Right ventricle myocardium superior (tissue), 1 donor: ENCODE measurements around the gene TTLL11. TPM values are rescaled to one million over a fixed set of nuclear protein-coding genes. Genes with fewer than 3 reads are reported as not detected.
"Not testable (repeated sequence)": the region's sequence is repeated elsewhere in the genome, so short reads cannot be mapped to it uniquely, and the experiment has no call there.

Source experiments
- ATAC-seq: fragments of 200-7000 bp; cut with Tn5 transposase; one replicate; pipeline ENCODE4 v1.9.1; 2020; ENCODE audit warnings: mild to moderate bottlenecking; ENCODE audit not compliant: poor library complexity
- DNase-seq: peaks from one replicate; pipeline ENCODE4 v3.0.0-alpha.2; 2020
- intact Hi-C: fragments of 100-400 bp; cut with DNase I; formaldehyde crosslinking; loops from one replicate; pipeline ENCODE4 v1.11.2; 2022
- total RNA-seq: library from RNA; stranded (reverse); fragmentation: NEBNext Ultra II Directional; extraction: Animal tissue kit (Norgen Biotek cat#: 25700); gene quantifications from one replicate; pipeline ENCODE4 v1.2.1, GENCODE V29; 2021
- donor health status: DM: no; HTN: yes; CAD: no; lungs with severe emphysema.

Gene TTLL11
- total RNA-seq, 1 donor from 2014 or later, result 5.0 TPM

DNA sequence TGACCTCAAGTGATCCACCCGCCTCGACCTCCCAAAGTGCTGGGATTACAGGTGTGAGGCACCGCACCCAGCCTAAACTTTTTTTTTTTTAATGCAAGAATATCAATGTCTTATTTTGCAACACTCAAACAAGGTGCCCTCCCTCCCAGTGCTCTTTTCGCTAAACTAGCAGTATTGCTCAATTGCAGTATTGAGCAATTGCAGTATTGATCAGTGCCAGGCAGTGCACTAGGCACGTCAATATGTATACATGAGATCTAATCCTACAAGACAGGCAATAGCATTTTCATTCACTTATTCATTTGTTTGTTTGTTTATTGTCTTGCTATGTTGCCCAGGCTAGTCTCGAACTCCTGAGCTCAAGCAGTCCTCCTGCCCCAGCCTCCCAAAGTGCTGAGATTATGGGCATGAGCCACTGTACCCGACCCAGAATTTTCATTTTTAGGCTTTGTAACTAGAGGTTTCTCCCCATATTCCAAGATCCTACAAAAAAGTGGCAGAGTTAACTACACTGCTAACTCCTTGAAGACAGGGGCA lies 94.5 kb downstream of the TTLL11 start:
- no peak for ATAC-seq
- intact Hi-C loops, result loop anchor here (10.0 kb wide), 1 partner anchor 244 kb away; no protein-coding TSS in a partner anchor

DNA sequence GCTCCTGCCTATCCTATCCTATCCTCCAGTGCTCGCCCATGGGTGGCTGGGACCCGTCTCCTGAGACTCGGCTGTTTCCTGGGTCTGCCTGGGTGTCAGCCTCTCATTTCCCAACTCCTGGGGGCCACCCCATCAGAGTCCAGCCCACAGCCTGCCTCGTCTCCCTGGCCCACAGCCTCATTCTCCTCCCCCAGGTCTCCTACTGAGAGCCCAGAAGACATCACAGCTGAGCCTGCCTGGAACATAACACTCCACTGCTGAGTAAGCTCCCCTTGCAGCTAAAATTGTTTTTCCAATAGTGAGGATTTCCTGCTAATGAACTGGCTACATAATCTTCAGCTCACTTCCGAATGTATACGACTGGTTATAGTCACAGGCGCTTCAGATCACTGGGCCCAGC lies 95.3 kb downstream of the TTLL11 start:
- intact Hi-C loops, result loop anchor here (10.0 kb wide), 1 partner anchor 243 kb away; no protein-coding TSS in a partner anchor
- no peak for ATAC-seq
- DNase-seq, result no peak

More for the DNA sequence above, 94.5 kb downstream of the TTLL11 start:
- no peak for DNase-seq

DNA sequence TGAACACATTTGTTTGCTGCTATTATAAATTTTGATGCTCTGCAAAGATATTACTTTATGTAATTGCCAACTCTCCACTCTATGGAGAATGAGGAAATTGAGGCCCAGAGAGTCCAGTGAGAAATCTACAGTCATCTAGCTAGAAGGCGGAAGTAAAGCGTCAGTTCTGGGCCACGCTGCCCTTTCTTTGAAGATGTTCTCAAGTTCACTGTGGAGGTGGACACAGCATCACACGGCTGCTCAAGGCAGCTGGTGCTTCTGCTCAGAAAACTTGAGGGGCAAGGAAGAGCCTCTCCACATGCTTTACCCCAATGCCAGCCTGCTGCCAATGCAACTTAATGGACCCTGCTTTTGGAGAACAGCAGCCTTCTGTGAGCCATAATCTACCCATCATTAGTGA lies 96.3 kb downstream of the TTLL11 start:
- intact Hi-C loops, result loop anchor here (10.0 kb wide), 1 partner anchor 242 kb away; no protein-coding TSS in a partner anchor
- DNase-seq (no peak), ATAC-seq (no peak)

DNA sequence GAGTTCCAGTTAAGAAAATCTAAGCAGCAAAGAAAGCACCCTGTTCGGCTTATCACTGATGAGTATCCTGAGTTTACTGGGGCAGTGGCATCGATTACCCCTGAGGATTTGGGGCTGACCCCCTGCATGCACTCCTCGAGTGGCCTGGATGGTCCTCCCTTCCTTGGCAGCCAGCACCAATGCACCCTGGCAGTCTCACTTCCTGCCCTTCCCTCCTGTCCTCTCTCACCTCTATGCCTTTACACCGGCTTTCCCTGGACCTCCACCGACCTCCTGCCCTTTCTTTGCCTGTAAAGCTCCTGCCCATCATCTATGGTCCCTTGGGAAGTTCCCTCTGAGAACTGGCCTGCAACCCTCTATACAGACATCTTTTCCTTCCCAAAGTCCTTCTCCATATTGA lies 97.1 kb downstream of the TTLL11 start:
- intact Hi-C loops, result loop anchor here (10.0 kb wide), 1 partner anchor 241 kb away; no protein-coding TSS in a partner anchor
- ATAC-seq (no peak), DNase-seq (no peak)

DNA sequence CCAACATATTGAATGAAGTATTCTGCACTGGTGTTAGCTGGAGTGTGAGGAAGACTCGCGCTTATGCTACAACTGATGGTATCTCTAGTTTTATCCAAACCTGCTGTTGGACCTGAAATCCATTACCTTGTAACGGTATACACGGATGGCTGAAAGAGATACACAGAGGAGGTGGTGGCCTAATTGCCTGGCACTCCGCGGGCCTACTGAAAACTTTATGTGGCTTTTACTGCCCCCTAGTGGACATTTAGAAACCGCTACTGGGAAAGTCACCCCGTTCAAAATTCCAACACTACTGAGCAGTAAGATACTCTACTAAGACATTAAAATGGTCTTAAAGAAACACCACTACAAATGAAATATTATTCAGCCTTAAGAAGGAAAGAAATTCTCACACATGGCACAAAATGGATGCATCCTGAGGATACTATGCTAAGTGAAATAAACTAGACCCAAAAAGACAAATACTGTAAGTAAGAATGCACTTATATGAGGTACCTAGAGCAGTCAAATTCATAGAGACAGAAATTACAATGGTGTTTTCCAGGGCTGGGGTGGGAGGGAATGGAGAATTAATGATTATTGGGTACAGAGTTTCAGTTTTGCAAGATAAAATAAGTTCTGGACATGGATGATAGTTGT lies 100.4 kb downstream of the TTLL11 start:
- DNase-seq (peak; percentile 71), ATAC-seq (peak; percentile 85)
- intact Hi-C loops, result loop anchor here (5.0 to 10.0 kb wide), 4 partner anchors 238 to 445 kb away; no protein-coding TSS in a partner anchor

DNA sequence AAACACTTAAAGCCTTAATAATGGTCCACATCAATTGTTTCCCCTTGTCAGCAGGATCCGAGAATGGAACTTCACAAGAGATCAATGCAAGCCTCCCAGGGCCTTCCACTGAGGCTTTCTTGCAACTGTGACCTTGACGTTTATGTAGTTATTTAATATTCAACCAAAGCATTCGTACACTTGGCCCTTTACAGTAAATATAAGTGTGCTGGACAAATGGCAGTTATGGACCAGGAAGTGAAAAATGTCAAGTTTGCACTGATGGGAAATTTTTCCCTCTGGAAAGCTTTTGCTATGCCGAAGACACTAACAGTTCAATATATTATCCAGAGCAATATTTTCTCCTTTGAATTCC lies 101.8 kb downstream of the TTLL11 start:
- no peak for DNase-seq
- ATAC-seq, result no peak
- intact Hi-C loops, result loop anchor here (5.0 to 10.0 kb wide), 4 partner anchors 236 to 444 kb away; no protein-coding TSS in a partner anchor

DNA sequence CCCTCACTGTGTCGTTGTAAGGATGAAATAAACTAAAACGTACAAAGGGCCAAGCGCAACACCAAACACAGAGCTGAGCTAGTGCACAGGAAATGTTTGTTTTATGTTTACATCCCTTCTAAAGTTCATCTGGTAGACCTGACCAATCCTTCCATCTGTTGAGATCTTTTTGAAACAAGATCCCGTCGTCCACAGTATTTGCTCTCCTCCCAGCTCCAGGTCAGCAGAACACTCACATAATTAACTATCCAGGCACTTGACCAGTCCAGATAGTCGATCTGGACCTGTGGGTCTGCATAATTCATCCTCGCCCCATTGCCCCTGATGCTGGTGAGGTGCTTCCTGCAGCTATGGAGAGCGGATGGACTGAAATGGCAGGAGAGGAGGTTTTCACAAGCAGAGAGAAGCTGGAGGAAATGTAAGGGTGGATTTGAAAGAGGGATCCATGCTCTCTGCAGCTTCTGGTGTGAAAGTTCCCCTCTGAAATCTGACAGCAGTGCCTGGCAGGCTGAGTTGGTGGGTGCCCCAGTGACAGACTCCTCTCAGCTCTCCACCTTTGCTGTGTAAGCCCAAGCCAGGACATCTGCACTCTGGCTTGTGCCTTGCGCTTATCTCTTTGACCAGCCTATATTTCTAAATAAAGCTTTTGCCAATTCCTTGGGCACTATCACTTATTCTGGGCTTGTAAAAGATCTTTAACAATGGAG lies 102.4 kb downstream of the TTLL11 start:
- intact Hi-C loops, result loop anchor here (5.0 to 10.0 kb wide), 4 partner anchors 236 to 443 kb away; no protein-coding TSS in a partner anchor
- ATAC-seq (no peak), DNase-seq (no peak)

DNA sequence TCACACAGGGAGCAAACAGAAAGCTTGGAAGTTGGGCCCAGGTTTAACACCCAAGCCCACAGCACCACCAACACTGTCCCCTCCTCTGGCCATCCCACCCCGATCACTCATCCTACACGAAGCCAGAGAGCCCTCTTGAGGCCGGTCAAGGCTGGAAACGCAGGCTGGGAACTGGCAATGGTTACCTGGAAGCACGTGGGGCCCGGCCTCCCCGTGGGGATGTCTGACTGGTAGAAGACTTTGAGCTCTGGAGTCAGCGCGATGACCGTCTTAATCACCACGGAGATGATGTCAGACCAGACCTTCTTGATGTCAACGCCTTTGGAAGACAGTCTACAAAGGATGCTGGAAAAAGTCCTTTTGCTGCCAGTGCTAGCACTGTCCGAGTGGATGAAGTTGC lies 104.1 kb downstream of the TTLL11 start:
- intact Hi-C loops, result no loop called here
- DNase-seq (no peak), ATAC-seq (no peak)

DNA sequence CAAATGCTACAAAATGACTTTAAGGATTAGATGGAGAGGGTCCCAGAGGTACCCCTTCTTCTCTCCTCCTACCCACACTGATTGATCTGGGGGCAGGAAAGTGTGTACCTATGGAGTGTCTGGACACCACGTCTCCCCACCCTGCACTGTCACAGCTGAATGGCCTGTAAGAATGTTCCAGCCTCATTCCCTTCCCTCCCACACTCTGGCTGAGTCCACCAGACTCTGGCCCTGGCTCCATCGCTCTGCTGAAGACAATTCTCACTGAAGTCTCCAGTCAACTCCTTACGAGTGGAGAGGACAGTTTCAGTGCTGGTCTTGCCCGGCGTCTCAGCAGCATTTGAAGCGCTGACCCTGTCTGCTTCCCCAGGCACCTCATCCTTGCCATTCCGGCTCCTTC lies 105.8 kb downstream of the TTLL11 start:
- DNase-seq (no peak), ATAC-seq (no peak)
- intact Hi-C loops, result no loop called here

DNA sequence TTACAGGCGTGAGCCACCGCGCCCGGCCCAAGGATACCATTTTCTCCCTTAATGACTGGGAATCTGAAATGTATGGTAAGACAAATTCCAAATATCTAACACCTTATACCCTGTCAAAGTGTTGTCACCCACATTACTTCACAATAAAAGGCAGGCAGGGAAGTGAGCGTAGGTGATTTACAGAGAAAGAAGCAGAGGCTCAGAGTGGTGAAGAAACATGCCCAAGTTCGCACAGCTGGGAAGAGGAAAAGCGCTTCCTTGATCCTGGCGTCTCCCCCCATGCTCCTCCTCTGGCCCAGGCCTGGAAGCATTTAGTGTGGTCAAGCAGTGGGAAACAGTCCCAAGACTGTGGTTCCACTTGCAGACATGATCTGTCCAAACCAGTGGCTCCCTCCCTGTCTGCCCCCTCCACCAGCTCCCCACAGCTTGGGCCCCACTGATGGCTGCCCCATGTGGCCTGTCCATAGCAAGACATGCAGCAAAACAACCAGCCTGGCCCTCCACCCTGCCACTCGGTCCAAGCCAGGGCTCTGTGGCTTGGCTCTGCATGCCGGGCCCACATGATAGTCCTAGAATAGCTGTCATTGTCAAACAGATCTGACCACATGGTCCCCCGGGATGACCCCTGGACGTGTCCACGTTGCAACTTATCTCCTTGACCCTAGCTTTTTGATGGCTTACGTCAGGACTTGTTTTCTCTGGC lies 107.2 kb downstream of the TTLL11 start:
- intact Hi-C loops, result no loop called here
- DNase-seq, result peak; percentile 71
- ATAC-seq, result peak; percentile 85

DNA sequence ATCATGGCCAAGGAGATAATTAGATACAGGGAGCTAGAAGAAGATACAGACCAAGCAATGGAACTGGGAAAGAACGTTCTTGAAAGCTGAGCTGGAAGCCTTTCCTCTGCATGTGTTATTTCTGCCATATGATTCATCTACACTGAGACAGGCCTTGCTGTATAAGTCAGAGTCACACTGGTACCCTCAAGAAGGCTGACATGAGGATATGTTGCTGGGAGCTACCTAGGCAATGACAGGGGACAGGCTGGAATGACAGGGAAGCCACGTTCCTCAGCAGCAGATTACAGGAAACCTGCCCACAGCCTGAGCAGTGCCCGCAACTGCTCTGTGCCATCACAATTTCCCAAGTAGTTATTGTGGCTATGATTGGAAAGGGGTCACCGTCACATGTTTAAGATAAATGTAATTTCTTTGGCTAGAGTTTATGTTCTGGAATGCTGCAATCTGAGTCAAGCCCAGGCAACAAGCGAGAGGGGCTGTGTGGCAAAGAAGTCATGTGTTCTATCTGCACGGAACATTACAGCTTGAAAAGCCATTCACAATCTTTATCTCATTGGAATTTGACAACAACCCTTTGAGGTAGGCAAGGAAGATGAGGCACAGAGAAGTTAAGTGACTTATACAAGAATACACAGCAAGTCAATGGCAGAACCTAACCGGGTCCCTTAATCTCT lies 108.2 kb downstream of the TTLL11 start:
- intact Hi-C loops, result no loop called here
- ATAC-seq (peak; percentile 69), DNase-seq (no peak)

DNA sequence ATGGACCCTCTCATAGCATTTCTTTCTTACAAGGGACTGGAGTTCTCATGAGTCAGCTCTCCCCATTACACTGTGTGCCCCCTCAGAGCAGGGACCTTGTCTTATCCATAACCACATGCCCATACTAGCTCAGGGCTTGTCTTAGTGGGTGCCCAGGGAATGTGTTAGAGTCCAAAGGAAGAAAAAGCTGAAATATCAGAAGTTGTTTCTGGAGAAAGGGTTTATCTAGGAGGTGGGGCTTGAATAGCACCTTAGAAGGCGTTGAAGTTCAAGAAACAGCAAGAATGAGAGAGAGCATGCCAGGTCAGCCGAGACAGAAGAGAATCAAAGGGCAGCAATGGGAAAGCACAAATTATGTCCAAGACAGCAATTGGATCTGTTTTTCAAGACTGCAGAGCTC lies 109.4 kb downstream of the TTLL11 start:
- DNase-seq (no peak), ATAC-seq (no peak)
- intact Hi-C loops, result no loop called here

DNA sequence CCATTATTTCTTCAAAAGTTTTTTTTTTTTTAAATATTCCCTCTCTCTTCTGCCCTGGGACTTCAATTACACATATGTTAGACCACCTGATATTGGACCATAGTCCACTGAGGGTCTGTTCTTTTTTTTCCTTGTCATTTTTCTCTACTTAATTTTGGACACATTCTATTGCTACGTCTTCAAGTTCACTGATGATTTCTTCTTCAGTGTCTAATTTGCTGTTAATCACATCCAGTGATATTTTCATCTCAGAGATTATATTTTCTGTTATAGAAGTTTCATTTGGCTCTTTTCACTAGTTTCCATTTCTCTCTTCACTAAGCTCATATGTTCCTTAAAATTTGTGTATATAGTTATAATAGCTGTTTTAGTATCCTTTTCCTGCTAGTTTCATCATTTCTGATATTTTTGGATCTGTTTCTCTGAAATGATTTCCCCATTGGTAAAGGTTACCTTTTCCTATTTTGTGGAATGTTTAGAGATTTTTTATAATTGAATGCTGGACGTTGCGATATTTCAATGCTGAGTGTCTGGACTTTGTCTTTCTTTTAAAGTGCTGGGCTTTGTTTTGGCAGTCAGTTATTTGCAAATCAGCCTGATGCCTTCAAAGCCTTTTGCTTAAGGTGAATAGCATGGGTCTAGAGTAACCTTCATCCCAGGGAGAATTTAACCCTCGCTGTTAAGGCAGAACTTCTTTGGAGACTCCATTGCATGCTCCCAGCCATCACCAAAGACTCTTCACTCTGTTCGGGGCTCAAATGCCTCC lies 111.8 kb downstream of the TTLL11 start:
- ATAC-seq (no peak), DNase-seq (no peak)
- intact Hi-C loops, result no loop called here

DNA sequence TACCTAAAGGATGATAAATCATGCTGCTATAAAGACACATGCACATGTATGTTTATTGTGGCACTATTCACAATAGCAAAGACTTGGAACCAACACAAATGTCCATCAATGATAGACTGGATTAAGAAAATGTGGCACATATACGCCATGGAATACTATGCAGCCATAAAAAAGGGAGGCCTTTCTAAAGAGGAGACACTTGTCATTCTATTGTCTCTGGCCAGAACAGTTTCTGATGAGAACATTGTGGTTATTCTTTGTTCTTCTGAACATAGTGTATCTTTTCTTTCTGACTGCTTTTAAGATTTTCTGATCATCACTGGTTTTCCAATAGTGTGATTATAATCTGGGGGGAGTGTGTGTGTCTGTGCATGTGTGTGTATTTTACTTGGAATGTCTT lies 112.4 kb downstream of the TTLL11 start:
- ATAC-seq, intact Hi-C loops: not testable (repeated sequence)

DNA sequence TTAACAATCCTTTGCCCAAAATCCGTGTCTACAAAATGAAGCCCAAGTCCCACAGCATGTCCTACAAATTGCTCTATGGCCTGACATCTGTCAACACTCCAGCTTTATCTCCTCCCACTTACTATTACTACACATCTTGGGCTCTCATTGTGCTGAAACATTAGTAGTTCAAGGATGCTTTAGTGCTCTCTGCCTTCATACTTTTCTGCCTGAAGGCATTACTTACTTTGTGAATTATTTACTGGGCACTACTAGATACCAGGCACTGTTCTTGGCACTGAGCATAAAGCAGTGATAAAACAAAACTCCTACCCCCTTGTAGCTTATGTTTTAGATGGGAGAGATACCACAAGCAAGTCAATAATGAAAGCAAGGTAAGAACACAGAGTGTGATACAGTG lies 113.4 kb downstream of the TTLL11 start:
- intact Hi-C loops, result no loop called here
- no peak for DNase-seq
- ATAC-seq, result no peak

More for the DNA sequence above, 112.4 kb downstream of the TTLL11 start:
- DNase-seq, result not testable (repeated sequence)

DNA sequence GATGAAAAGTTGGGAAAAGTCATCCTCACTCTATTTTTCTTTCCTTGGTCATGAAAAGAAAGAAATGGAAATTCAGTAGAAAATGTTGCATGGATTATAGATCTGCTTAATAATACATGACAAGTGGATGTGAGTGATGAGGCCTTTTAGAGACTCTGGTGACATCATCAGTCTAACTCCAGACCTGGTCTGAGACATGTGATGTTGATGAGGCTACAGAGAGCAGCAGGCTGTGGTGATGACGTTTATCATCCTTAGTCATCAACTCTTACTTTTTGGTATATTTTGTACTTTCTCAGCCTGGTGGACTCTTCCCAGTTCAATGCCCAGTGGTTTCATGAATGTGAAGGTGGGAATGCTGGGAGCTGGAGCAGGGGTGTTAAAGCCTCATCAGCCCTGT lies 116.4 kb downstream of the TTLL11 start:
- ATAC-seq (no peak), DNase-seq (no peak)
- intact Hi-C loops, result no loop called here

DNA sequence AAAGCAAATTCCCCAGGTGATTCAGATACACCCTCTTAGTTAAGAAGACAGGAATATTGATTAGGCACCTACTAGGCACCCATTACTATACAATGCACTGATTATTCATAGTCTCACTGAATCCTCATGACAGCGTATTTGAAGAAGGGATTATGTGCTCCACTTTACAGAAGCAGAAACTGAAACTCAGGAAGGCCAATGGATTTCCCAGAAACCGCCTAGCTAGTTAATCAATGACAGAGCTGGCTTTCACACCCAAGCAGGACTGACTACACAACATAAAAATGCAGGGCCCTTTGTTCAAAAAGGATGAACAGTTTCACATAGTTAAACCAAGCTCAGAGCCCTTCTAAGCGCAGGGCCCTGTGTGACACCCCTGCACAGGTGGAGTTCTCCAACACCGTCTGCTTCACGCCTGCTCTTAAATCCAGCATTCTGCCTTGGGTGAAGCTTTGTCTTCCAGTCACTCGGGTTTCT lies 117.3 kb downstream of the TTLL11 start:
- DNase-seq, result no peak
- ATAC-seq, result peak; percentile 18
- intact Hi-C loops, result no loop called here

DNA sequence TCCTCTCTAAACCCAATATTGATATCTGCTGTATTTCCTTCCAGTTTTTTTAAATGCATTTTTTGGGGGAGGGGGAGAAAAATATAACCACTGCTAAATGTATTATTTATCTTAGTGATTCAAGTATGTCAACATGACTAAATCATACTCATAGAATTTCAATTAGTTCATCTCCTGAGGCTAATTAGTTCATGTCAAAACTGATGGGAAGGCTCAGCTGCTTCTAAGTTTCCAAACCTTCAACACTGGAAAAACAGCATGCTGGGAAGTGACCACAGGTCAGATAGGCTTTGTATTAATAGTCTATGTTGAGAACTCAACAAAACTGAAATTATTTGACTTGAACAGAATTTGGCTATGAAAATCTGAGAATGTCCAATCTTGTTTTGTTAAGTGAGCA lies 118.7 kb downstream of the TTLL11 start:
- ATAC-seq (no peak), DNase-seq (no peak)
- intact Hi-C loops, result no loop called here
